HEK293 (cell line): ENCODE data around the gene C1orf210.

Source experiments
- KLF16 ChIP-seq: fragments of 450-650 bp; formaldehyde crosslinking; IDR thresholded peaks from 2 replicates; pipeline ENCODE4 v1.5.1; 2017; ENCODE audit warnings: missing biosample characterization, missing genetic modification characterization
- ZBTB20 ChIP-seq: fragments of 450-650 bp; formaldehyde crosslinking; IDR thresholded peaks from 2 replicates; pipeline ENCODE4 v1.5.1; 2016; ENCODE audit warnings: missing biosample characterization, missing genetic modification characterization
- ZNF138 ChIP-seq: fragments of 450-650 bp; formaldehyde crosslinking; IDR thresholded peaks from 2 replicates; pipeline ENCODE4 v1.5.1; 2016; ENCODE audit warnings: missing biosample characterization, missing genetic modification characterization, borderline replicate concordance
- ZNF140 ChIP-seq: fragments of 450-650 bp; formaldehyde crosslinking; IDR thresholded peaks from 2 replicates; pipeline ENCODE4 v1.5.1; 2016; ENCODE audit warnings: missing biosample characterization, missing genetic modification characterization
- ZNF404 ChIP-seq: fragments of 450-650 bp; formaldehyde crosslinking; IDR thresholded peaks from 2 replicates; pipeline ENCODE4 v1.5.1; 2017; ENCODE audit warnings: missing biosample characterization, missing genetic modification characterization
- ZNF423 ChIP-seq: fragments of 450-650 bp; formaldehyde crosslinking; IDR thresholded peaks from 2 replicates; pipeline ENCODE4 v1.5.1; 2016; ENCODE audit warnings: missing biosample characterization, missing genetic modification characterization
- ZNF48 ChIP-seq: fragments of 450-650 bp; formaldehyde crosslinking; IDR thresholded peaks from 2 replicates; pipeline ENCODE4 v1.5.1; 2016; ENCODE audit warnings: missing biosample characterization, missing genetic modification characterization
- ZNF530 ChIP-seq: fragments of 450-650 bp; formaldehyde crosslinking; IDR thresholded peaks from 2 replicates; pipeline ENCODE4 v1.5.1; 2016; ENCODE audit warnings: low read depth, missing biosample characterization, missing genetic modification characterization
- ZNF624 ChIP-seq: fragments of 450-650 bp; formaldehyde crosslinking; IDR thresholded peaks from 2 replicates; pipeline ENCODE4 v1.5.1; 2017; ENCODE audit warnings: missing biosample characterization, missing genetic modification characterization
- ZNF660 ChIP-seq: fragments of 450-650 bp; IDR thresholded peaks from 2 replicates; pipeline ENCODE4 v1.5.1; 2018; ENCODE audit warnings: missing biosample characterization, mild to moderate bottlenecking, missing genetic modification characterization
- ZNF837 ChIP-seq: fragments of 450-650 bp; formaldehyde crosslinking; IDR thresholded peaks from 2 replicates; pipeline ENCODE4 v1.5.1; 2016; ENCODE audit warnings: missing biosample characterization, missing genetic modification characterization
- TF ChIP-seq, protein P1 (sequence below): fragments of 450-650 bp; formaldehyde crosslinking; IDR thresholded peaks from 2 replicates; pipeline ENCODE4 v1.5.1; 2016; ENCODE audit warnings: missing biosample characterization, missing genetic modification characterization

DNA sequence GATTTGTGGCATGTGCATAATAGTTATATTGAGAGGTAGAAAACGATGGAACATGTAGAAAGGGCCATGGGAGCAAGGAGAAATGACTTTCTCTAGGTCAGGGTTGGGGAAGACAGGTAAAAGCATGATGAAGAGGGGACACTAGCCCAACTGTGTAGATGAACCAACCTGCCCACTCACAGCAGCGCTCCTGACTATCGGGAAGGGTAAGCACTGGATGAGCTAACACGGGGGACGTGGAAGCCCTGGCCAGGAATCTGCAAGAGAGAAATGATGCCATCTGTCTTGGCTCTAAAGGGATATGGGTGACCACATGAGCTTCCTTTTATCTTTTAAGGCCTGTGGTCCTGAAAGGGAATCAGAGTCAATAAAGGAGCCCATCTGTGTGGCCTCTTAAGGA is 51.8 kb downstream of the C1orf210 start:
- TF ChIP-seq, protein P1, sequence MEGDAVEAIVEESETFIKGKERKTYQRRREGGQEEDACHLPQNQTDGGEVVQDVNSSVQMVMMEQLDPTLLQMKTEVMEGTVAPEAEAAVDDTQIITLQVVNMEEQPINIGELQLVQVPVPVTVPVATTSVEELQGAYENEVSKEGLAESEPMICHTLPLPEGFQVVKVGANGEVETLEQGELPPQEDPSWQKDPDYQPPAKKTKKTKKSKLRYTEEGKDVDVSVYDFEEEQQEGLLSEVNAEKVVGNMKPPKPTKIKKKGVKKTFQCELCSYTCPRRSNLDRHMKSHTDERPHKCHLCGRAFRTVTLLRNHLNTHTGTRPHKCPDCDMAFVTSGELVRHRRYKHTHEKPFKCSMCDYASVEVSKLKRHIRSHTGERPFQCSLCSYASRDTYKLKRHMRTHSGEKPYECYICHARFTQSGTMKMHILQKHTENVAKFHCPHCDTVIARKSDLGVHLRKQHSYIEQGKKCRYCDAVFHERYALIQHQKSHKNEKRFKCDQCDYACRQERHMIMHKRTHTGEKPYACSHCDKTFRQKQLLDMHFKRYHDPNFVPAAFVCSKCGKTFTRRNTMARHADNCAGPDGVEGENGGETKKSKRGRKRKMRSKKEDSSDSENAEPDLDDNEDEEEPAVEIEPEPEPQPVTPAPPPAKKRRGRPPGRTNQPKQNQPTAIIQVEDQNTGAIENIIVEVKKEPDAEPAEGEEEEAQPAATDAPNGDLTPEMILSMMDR: no peak
- no peak for TF ChIP-seq ZNF48 (tag by site-specific recombination)
- TF ChIP-seq ZBTB20 (tag by site-specific recombination): no peak
- no peak for TF ChIP-seq ZNF624 (tag by site-specific recombination)
- no peak for TF ChIP-seq ZNF837 (tag by site-specific recombination)
- TF ChIP-seq ZNF423 (tag by site-specific recombination): no peak
- no peak for TF ChIP-seq ZNF140
- no peak for TF ChIP-seq ZNF404 (tag by site-specific recombination)
- no peak for TF ChIP-seq KLF16 (tag by site-specific recombination)
- TF ChIP-seq ZNF138: no peak
- TF ChIP-seq ZNF530 (tag by site-specific recombination): no peak
- no peak for TF ChIP-seq ZNF660
